ENCODE results near the gene UEVLD.

The UEVLD gene

GRCh38 chr11:18581825-18582224, 6.7 kb downstream of the UEVLD start:
- DNase-seq (ENCODE audit: low spot score): no peak

GRCh38 chr11:18580113-18580766, 8.3 kb downstream of the UEVLD start:
- no peak for DNase-seq (ENCODE audit: low spot score)

- DNase-seq (ENCODE audit: low spot score): no peak
Observed at GRCh38 chr11:18578975-18579598, 9.4 kb downstream of the UEVLD start.

- no peak for DNase-seq (ENCODE audit: low spot score)
Observed at GRCh38 chr11:18575361-18575760, 13.2 kb downstream of the UEVLD start.

- DNase-seq (ENCODE audit: low spot score): no peak
Observed at GRCh38 chr11:18567081-18567480, 21.5 kb downstream of the UEVLD start.

- DNase-seq (ENCODE audit: low spot score): no peak
Observed at GRCh38 chr11:18566406-18566805, 22.1 kb downstream of the UEVLD start.

- DNase-seq (ENCODE audit: low spot score): no peak
Observed at GRCh38 chr11:18564149-18564548, 24.4 kb downstream of the UEVLD start.

GRCh38 chr11:18563090-18563730, 25.3 kb downstream of the UEVLD start:
- no peak for DNase-seq (ENCODE audit: low spot score)

GRCh38 chr11:18548001-18548400, 40.5 kb downstream of the UEVLD start:
- no peak for DNase-seq (ENCODE audit: low spot score)

- peak; percentile 25 for DNase-seq (ENCODE audit: low spot score)
Observed at GRCh38 chr11:18540207-18541009, 48.1 kb downstream of the UEVLD start.

- no peak for DNase-seq (ENCODE audit: low spot score)
Observed at GRCh38 chr11:18536209-18536608, 52.3 kb downstream of the UEVLD start.

GRCh38 chr11:18534245-18534644, 54.3 kb downstream of the UEVLD start:
- DNase-seq (ENCODE audit: low spot score): no peak

GRCh38 chr11:18533365-18533764, 55.2 kb downstream of the UEVLD start:
- no peak for DNase-seq (ENCODE audit: low spot score)

GRCh38 chr11:18527512-18527911, 61.0 kb downstream of the UEVLD start:
- DNase-seq (ENCODE audit: low spot score): no peak

- peak; percentile 95 for DNase-seq (ENCODE audit: low spot score)
Observed at GRCh38 chr11:18526521-18527296, 61.8 kb downstream of the UEVLD start, which contains the start of gene TSG101. Gene TSG101 (minus strand): TSS chr11:18526942. CDS start chr11:18526816, 126 bp downstream.

GRCh38 chr11:18526130-18526520, 62.4 kb downstream of the UEVLD start:
- DNase-seq (ENCODE audit: low spot score): no peak

GRCh38 chr11:18524248-18524647, 64.3 kb downstream of the UEVLD start:
- no peak for DNase-seq (ENCODE audit: low spot score)

GRCh38 chr11:18523084-18523483, 65.5 kb downstream of the UEVLD start:
- no peak for DNase-seq (ENCODE audit: low spot score)

- DNase-seq (ENCODE audit: low spot score): no peak
Observed at GRCh38 chr11:18522388-18522787, 66.1 kb downstream of the UEVLD start.

GRCh38 chr11:18521122-18521521, 67.4 kb downstream of the UEVLD start:
- DNase-seq (ENCODE audit: low spot score): no peak

GRCh38 chr11:18502352-18502751, 86.2 kb downstream of the UEVLD start:
- no peak for DNase-seq (ENCODE audit: low spot score)

- no peak for DNase-seq (ENCODE audit: low spot score)
Observed at GRCh38 chr11:18501629-18502028, 86.9 kb downstream of the UEVLD start.
